Astrocyte (in vitro differentiated cells and primary cell): ENCODE data around the gene HMG20B.

Source experiments
- EZH2 ChIP-seq: IDR thresholded peaks from 2 replicates; pipeline ENCODE4 v1.6.1; 2012; ENCODE audit warnings: mild to moderate bottlenecking, low read length, inconsistent platforms; ENCODE audit not compliant: insufficient read depth
- TF ChIP-seq, protein P1 (sequence below): IDR thresholded peaks from 2 replicates; pipeline ENCODE4 v1.5.1; 2011; ENCODE audit warnings: low read depth, mild to moderate bottlenecking, inconsistent platforms, low read length, moderate library complexity; ENCODE audit not compliant: insufficient read depth

DNA sequence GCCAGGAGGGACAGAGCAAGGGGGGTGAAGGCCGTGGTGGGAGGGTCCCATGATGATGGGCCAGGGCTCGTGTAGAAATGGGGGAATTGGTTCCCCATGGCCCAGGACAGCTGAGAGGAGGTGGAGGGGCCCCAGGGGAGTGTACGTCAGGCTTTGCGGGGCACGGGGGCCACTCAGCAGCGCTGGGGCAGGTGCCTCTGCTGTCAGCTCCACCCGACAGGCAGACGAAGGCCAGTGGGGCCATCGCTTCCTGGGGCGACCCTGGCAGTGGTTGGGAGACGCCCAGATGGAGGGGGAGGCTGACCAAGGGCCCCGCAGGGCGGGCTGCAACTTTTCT, 35.7 kb upstream of the HMG20B start:
- no peak for TF ChIP-seq EZH2
- TF ChIP-seq, protein P1, sequence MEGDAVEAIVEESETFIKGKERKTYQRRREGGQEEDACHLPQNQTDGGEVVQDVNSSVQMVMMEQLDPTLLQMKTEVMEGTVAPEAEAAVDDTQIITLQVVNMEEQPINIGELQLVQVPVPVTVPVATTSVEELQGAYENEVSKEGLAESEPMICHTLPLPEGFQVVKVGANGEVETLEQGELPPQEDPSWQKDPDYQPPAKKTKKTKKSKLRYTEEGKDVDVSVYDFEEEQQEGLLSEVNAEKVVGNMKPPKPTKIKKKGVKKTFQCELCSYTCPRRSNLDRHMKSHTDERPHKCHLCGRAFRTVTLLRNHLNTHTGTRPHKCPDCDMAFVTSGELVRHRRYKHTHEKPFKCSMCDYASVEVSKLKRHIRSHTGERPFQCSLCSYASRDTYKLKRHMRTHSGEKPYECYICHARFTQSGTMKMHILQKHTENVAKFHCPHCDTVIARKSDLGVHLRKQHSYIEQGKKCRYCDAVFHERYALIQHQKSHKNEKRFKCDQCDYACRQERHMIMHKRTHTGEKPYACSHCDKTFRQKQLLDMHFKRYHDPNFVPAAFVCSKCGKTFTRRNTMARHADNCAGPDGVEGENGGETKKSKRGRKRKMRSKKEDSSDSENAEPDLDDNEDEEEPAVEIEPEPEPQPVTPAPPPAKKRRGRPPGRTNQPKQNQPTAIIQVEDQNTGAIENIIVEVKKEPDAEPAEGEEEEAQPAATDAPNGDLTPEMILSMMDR = no peak
